ENCODE measurements around the gene DNAJA2. TPM values are rescaled to one million over a fixed set of nuclear protein-coding genes. Genes with fewer than 3 reads are reported as not detected.

The DNAJA2 gene
- polyA plus RNA-seq, 1 donor from 2014 or later: 99.5 TPM

GRCh38 chr16:46918400-46918799 lies 55.1 kb downstream of the DNAJA2 start:
- H4K20me1 ChIP-seq (ENCODE audit: insufficient read depth): no peaks in the 10 kb centered on the region
- no peak overlapping the region for H3K9ac ChIP-seq (ENCODE audit: low read length)
- no peak overlapping the region for H3K4me3 ChIP-seq (ENCODE audit: low read length)
- H3F3A ChIP-seq (ENCODE audit: insufficient read depth, low read length, poor library complexity, severe bottlenecking): no peaks in the 10 kb centered on the region
- no peak for TF ChIP-seq REST (IDR thresholded peaks at IDR 0.05; ENCODE audit: borderline replicate concordance)
- no peak for TF ChIP-seq MXI1 (conservative IDR thresholded peaks at IDR 0.05; ENCODE audit: poor library complexity, severe bottlenecking)
- TF ChIP-seq POLR2AphosphoS5 (IDR thresholded peaks at IDR 0.05): no peak
- TF ChIP-seq CTCF (IDR thresholded peaks at IDR 0.05; ENCODE audit: poor library complexity, severe bottlenecking): no peak
- TF ChIP-seq SMC3 (conservative IDR thresholded peaks at IDR 0.05; ENCODE audit: poor library complexity): no peak
- TF ChIP-seq EP300 (conservative IDR thresholded peaks at IDR 0.05; ENCODE audit: poor library complexity, severe bottlenecking): no peak
- TF ChIP-seq EZH2 (IDR thresholded peaks at IDR 0.05; ENCODE audit: borderline replicate concordance, insufficient read depth, low read length, poor library complexity, severe bottlenecking): no peak
- no peak for TF ChIP-seq RAD21 (conservative IDR thresholded peaks at IDR 0.05)
- no peak for TF ChIP-seq TAF1 (IDR thresholded peaks at IDR 0.05; ENCODE audit: low read depth)
- H3K9me2 ChIP-seq (ENCODE audit: insufficient read depth, low read length): no peaks in the 10 kb centered on the region
- no peaks in the 10 kb centered on the region for H3K9me3 ChIP-seq (ENCODE audit: low read length)
- H2AFZ ChIP-seq (ENCODE audit: low read depth, low read length): no peak overlapping the region
- no peaks in the 10 kb centered on the region for H3K79me2 ChIP-seq (replicated peaks; ENCODE audit: insufficient read depth, low read length)
- no peak overlapping the region for H3K4me2 ChIP-seq (ENCODE audit: low read length)
- H3K27ac ChIP-seq (ENCODE audit: low read length): no peak overlapping the region
- no peaks in the 10 kb centered on the region for H3K27me3 ChIP-seq (ENCODE audit: insufficient read depth, low read depth, low read length)
- no peaks in the 10 kb centered on the region for H3K36me3 ChIP-seq (ENCODE audit: insufficient read depth, low read length)

- Histone ChIP-seq H2AFZ (ENCODE audit: low read depth, low read length) (no peak overlapping the region), H3K27ac (ENCODE audit: low read length) (no peak overlapping the region), H4K20me1 (ENCODE audit: insufficient read depth) (no peaks in the 10 kb centered on the region), H3K27me3 (ENCODE audit: insufficient read depth, low read depth, low read length) (no peaks in the 10 kb centered on the region), H3K9me2 (ENCODE audit: insufficient read depth, low read length) (no peaks in the 10 kb centered on the region), H3K9me3 (ENCODE audit: low read length) (no peaks in the 10 kb centered on the region), H3K36me3 (ENCODE audit: insufficient read depth, low read length) (no peaks in the 10 kb centered on the region), H3K9ac (ENCODE audit: low read length) (no peak overlapping the region), H3K4me3 (ENCODE audit: low read length) (no peak overlapping the region), H3K4me2 (ENCODE audit: low read length) (no peak overlapping the region), H3K79me2 (replicated peaks; ENCODE audit: insufficient read depth, low read length) (no peaks in the 10 kb centered on the region), H3F3A (ENCODE audit: insufficient read depth, low read length, poor library complexity, severe bottlenecking) (no peaks in the 10 kb centered on the region)
- TF ChIP-seq TAF1 (IDR thresholded peaks at IDR 0.05; ENCODE audit: low read depth): no peak
- no peak for TF ChIP-seq CTCF (IDR thresholded peaks at IDR 0.05; ENCODE audit: poor library complexity, severe bottlenecking)
- no peak for TF ChIP-seq EZH2 (IDR thresholded peaks at IDR 0.05; ENCODE audit: borderline replicate concordance, insufficient read depth, low read length, poor library complexity, severe bottlenecking)
- TF ChIP-seq POLR2AphosphoS5 (IDR thresholded peaks at IDR 0.05): no peak
- TF ChIP-seq RAD21 (conservative IDR thresholded peaks at IDR 0.05): no peak
- TF ChIP-seq SMC3 (conservative IDR thresholded peaks at IDR 0.05; ENCODE audit: poor library complexity): no peak
- TF ChIP-seq MXI1 (conservative IDR thresholded peaks at IDR 0.05; ENCODE audit: poor library complexity, severe bottlenecking): no peak
- no peak for TF ChIP-seq EP300 (conservative IDR thresholded peaks at IDR 0.05; ENCODE audit: poor library complexity, severe bottlenecking)
- no peak for TF ChIP-seq REST (IDR thresholded peaks at IDR 0.05; ENCODE audit: borderline replicate concordance)
These were observed 56.5 kb downstream of the DNAJA2 start for GRCh38 chr16:46916980-46917379.
